Activated effector memory CD4-positive, alpha-beta T cell treated with Interleukin-2 at 50 U/mL for 16 hours (primary cell): ENCODE measurements around the gene MOV10.

ENCODE experiments used
- DNase-seq: peaks from one replicate; pipeline ENCODE4 v3.0.0-alpha.2; 2020

MOV10 gene

GRCh38 chr1:112743174-112744008, 68.9 kb downstream of the MOV10 start:
- DNase-seq: no peak

- DNase-seq: no peak
These were observed 69.6 kb downstream of the MOV10 start for GRCh38 chr1:112744009-112744578.

- no peak for DNase-seq
These were observed 73.9 kb downstream of the MOV10 start for GRCh38 chr1:112748396-112748795.
